LNCAP (cell line): ENCODE measurements around the gene GPAT2.
"Not testable (repeated sequence)": the region's sequence is repeated elsewhere in the genome, so short reads cannot be mapped to it uniquely, and the experiment has no call there.

Experiments
- TF ChIP-seq, protein P1 (sequence below): fragments of 450-650 bp; IDR thresholded peaks from 2 replicates; pipeline ENCODE4 v1.5.1; 2017; ENCODE audit warnings: mild to moderate bottlenecking

The GPAT2 gene

DNA sequence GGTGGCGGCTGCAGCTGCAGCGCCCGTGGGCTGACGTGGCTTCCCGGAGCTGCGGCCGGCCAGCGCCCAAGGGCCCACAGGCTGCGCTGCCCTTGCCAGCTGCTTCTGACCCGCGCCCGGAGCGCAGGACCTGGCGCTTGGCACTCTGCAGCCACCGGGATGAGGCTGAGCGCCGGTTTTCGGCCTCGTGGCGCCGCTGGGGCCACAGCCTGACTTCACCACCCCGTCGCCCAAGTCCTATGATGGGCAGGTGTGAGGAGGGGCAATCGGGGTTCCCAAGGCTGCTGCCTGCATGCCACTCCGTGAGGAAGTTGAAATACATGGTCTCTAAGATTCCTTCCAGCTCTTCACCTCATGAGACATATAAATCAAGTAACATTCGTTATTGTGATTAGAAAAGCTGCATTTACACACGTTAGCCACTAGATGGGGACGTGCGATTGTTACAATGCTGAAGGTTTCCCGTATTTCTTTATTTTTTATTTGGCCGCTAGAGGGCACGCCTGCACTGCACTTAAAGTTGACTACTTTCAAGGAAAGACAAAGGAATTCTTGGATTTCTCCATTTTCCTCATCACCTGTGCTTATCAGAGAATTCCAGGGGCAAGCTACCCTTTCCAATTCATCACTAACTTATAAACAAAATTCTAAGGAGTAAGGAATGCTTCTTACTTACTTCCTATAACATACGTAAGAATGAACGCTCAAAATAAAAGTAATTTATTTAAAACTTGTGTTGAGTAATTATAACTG is 42.0 kb downstream of the GPAT2 start:
- TF ChIP-seq, protein P1, sequence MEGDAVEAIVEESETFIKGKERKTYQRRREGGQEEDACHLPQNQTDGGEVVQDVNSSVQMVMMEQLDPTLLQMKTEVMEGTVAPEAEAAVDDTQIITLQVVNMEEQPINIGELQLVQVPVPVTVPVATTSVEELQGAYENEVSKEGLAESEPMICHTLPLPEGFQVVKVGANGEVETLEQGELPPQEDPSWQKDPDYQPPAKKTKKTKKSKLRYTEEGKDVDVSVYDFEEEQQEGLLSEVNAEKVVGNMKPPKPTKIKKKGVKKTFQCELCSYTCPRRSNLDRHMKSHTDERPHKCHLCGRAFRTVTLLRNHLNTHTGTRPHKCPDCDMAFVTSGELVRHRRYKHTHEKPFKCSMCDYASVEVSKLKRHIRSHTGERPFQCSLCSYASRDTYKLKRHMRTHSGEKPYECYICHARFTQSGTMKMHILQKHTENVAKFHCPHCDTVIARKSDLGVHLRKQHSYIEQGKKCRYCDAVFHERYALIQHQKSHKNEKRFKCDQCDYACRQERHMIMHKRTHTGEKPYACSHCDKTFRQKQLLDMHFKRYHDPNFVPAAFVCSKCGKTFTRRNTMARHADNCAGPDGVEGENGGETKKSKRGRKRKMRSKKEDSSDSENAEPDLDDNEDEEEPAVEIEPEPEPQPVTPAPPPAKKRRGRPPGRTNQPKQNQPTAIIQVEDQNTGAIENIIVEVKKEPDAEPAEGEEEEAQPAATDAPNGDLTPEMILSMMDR, result peak; percentile 59; the same call in 1 of the 2 replicates

DNA sequence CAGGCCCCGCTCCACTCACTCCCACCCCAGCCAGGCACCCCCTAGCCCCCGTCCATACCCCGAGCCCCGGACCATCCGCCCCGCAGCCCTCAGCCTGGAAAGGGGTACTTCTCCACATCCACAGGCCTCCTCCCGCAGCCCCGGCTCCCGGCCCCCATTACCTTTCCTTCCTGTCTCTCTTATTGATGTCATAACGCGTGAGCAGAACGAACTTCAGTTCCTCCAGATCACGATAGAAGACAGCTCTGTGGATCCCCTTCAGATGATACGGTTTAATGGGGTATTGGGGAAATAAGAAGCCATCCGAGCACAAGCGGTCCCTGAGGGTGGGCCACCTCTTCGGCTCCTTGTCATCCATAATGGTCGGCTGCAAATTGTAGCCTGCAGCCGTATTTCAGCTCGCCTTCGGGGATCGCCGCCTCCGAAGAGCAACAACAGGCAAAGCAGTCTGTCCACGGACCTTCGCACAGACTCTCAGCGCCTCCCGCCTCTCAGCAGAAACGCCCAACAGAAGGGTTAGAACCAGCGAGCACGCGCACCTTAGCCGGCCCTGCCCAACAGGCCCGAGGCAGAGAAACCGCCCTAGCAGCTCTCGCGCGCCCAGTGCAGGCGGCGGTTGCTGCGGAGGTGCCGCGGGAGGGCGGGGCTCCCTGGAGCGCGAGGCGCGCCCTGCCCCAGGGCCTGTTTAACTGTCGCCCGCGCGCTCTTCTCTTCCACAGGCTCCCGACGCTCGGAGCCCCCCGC is 43.2 kb downstream of the GPAT2 start, which contains the start of gene ANKRD36C:
Gene ANKRD36C, minus strand, starts transcription at position 474 of the 744 bp plus-strand sequence. Its CDS starts 116 bp downstream, at position 358.
- TF ChIP-seq, protein P1, result not testable (repeated sequence)
